Cardiac fibroblast (primary cell): Measurements from ENCODE around the gene SETD1B.

Experiments used
- DNase-seq, 2 donors: peaks; one replicate each; pipeline versions ENCODE4 v3.0.0 to v3.0.0-alpha.2; 2010; ENCODE audit warnings: low read depth in 2 of 2
- H3K4me3 ChIP-seq, 2 donors: replicated peaks in 1 of 2; 1 replicate in 1 of 2; 2 replicates in 1 of 2; pipeline ENCODE4 v1.5.1; 2011; ENCODE audit warnings: low read depth in 2 of 2, low read length in 2 of 2, mild to moderate bottlenecking in 2 of 2, moderate library complexity in 1 of 2
- CTCF ChIP-seq: IDR thresholded peaks from one replicate; pipeline ENCODE4 v1.5.1; 2011; ENCODE audit warnings: low read depth, mild to moderate bottlenecking, low read length, inconsistent platforms

Gene SETD1B

GRCh38 chr12:121780429-121780828 lies 23.4 kb upstream of the SETD1B start:
- no peak for DNase-seq
- TF ChIP-seq CTCF: no peak
- no peak overlapping the region for H3K4me3 ChIP-seq

- no peak for DNase-seq
- no peak overlapping the region for H3K4me3 ChIP-seq
- no peak for TF ChIP-seq CTCF
These were observed 22.3 kb upstream of the SETD1B start for GRCh38 chr12:121781484-121781997.

- no peak for TF ChIP-seq CTCF
- DNase-seq: peak in 1 of 2 donors; percentile 58
- H3K4me3 ChIP-seq: no peak overlapping the region
These were observed 21.5 kb upstream of the SETD1B start for GRCh38 chr12:121781998-121782979.

- peak in 1 of 2 donors; percentile 50 for DNase-seq
- H3K4me3 ChIP-seq: no peak overlapping the region
- TF ChIP-seq CTCF: no peak
These were observed 20.0 kb upstream of the SETD1B start for GRCh38 chr12:121783766-121784165.

GRCh38 chr12:121784460-121784859 lies 19.3 kb upstream of the SETD1B start:
- TF ChIP-seq CTCF: no peak
- H3K4me3 ChIP-seq: no peak overlapping the region
- peak; percentile 81 to 91 for DNase-seq

GRCh38 chr12:121786440-121786825 lies 17.4 kb upstream of the SETD1B start:
- no peak overlapping the region for H3K4me3 ChIP-seq
- DNase-seq: peak; percentile 79 to 95
- no peak for TF ChIP-seq CTCF
